ENCODE results near the gene TBC1D14.
"Not testable (repeated sequence)": the region's sequence is repeated elsewhere in the genome, so short reads cannot be mapped to it uniquely, and the experiment has no call there.

Gene TBC1D14

DNA sequence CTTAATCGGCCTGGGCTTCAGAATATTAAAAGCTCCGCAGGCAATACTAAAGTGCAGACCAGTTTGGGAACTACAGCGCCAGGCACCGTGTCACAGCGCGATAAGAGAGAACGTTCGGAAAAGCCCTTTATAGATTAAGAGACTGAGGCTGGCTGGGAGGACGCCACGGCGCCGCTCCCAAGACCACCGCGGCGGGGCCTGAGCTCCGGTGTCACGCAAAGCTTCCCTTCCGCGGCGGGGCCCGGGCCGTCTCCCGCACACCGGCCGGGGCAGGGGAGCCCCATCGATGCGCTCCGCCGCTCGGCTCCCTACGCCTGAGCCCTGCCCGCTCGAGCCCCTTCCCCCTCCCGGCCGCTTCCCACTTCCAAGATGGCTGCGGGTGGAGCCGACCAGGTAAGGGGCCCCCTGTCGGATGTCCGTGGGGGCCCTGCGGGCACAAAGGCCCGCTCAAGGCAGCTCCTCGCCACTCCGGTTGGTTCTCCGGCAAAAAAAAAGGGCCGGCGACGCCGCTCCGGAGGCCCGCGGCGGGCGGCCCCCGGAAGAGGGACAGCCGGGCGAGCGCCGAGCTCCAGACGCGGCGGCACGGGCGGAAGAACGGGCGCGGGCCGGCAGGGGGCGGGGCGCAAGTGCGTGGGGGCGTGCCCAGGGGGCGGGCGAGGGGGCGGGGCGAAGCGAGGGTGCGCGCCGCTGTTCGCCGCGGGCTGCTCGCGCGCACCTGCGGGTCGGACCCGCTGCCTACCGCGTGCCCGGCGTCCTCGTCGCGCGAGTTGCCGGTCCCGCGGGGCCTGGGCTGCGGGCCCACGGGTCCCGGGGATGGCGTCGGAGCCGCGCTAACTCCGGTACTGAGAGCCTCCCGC lies at the start of gene TBC1D14:
Gene TBC1D14, plus strand, starts transcription at position 714 of the 857 bp plus-strand sequence. CDS start 13,564 bp downstream, outside the sequence.
- DNase-seq = peak; percentile 89

GRCh38 chr4:6868386-6868785 lies 41.2 kb upstream of the TBC1D14 start:
- no peak for DNase-seq

GRCh38 chr4:6869944-6870343 lies 39.7 kb upstream of the TBC1D14 start:
- DNase-seq = no peak

GRCh38 chr4:6873291-6873690 lies 36.3 kb upstream of the TBC1D14 start:
- DNase-seq = no peak

GRCh38 chr4:6873792-6874461 lies 35.7 kb upstream of the TBC1D14 start:
- DNase-seq = peak; percentile 79

- no peak for DNase-seq
Measured at GRCh38 chr4:6874981-6875380, 34.6 kb upstream of the TBC1D14 start.

GRCh38 chr4:6875431-6875831 lies 34.2 kb upstream of the TBC1D14 start:
- DNase-seq = peak; percentile 25

DNA sequence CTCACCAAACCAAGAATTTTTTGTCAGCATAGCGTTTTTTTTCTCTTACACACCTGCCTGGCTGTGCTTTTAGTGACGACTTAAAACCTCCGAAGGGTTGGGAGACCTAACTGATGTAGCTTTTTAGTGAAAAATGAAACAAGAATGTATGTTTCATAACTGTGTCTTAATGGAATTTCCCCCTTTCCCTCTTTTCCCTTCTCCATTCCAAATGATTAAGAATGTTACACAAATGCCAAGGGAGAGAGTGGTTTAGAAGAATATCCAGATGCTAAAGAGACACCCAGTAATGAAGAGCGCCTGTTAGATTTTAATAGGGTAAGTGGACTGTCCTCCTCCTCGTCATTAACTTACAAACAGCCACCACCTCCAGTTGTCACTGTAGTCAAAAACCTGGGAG lies 33.2 kb upstream of the TBC1D14 start:
- DNase-seq = no peak

- DNase-seq = no peak
Measured at GRCh38 chr4:6877067-6877466, 32.6 kb upstream of the TBC1D14 start.

- DNase-seq = no peak
Measured at GRCh38 chr4:6878451-6879059, 31.1 kb upstream of the TBC1D14 start.

DNA sequence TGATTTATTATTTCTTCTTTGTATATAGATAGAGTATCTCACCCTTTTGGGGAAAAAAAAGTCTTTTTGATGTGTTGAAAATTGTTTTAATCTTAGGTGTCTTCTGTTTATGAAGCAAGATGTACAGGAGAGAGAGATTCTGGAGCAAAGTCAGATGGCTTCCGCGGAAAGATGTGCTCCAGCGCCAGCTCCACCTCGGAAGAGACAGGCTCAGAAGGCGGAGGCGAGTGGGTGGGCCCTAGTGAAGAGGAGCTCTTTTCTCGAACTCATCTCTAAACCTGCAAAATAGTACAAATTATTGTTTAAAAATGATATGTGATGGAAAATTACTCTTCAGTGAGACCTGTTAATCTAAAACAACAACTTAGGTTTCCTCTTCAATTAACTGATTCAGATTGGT lies 28.9 kb upstream of the TBC1D14 start:
- DNase-seq = no peak

- DNase-seq = no peak
Measured at GRCh38 chr4:6881908-6882307, 27.7 kb upstream of the TBC1D14 start.

GRCh38 chr4:6884341-6884870 lies 25.2 kb upstream of the TBC1D14 start:
- DNase-seq = no peak

- peak; percentile 36 for DNase-seq
Measured at GRCh38 chr4:6885953-6886557, 23.6 kb upstream of the TBC1D14 start.

DNA sequence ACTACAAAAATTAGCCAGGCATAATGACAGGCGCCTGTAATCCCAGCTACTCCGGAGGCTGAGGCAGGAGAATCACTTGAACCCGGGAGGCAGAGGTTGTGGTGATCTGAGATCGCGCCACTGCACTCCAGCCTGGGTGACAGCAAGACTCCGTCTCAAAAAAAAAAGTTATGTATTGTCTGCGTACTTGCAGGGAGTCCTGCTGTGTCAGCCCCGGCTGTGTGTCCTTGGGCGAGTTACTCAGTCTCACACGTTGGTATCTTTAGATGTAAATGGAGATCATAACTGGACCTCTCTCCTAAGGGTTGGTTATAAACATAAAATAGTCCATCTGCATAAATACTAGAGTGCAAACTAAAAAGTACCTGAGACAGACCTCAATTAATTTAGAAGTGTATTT lies 22.7 kb upstream of the TBC1D14 start:
- no peak for DNase-seq

- DNase-seq = no peak
Measured at GRCh38 chr4:6887591-6888371, 21.8 kb upstream of the TBC1D14 start.

DNA sequence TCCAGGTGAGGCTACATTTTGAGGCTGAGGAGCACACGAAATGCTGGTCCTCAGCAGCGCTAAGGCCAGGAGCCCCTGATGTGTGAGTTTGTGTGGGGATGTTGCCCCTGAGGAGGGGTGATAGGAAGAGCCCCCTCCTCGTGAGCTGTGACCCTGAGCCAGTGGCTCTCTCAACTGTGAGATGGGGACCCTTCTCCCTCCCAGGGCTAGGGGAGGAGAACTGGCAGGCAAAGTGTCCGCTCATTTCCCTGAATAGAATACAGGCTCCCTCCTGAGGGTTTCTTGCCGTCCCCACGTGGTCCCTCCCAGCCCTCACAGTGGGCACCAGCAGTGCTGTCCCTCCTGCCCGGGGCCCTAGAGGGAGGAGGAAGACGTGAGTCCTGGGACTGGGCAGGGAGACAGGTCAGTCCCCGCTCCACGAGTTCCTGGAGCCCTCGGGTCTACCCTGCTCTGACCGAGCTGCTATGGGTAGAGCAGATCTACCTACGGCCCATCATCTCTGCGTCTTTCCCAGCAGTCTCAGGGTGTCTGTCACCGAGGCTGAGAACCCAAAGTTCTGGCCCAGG lies 21.0 kb upstream of the TBC1D14 start:
- no peak for DNase-seq

DNA sequence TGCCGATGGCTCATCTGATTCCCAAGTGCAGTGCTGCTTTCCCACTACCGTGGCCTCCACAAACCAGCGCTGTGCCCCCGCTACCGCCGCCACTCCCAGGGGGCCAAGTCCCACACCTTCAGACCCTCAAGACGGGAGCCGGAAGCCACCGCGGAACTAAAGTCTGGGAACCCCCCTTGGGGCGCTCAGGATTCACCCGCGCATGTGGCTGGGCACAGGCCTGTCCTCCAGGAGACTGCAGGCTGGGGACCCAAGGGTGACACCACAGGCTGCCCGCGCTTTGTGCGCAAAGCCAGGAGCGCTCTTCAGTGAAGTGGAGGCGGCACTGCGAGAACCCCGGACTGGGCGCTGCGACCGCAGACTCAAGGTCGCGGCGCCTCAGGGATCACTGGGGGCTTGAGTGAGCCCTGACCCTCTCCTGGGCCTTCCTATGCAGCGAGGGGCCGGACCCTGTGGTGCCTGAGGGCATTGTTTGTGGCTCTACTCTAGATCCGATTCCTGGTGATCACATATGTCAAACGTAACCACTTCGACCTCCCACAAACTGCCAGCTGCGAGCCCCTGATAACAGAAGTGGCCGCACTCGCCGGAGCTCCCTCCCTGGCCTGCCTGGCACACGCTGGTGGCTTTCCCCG lies 20.4 kb upstream of the TBC1D14 start:
- no peak for DNase-seq

DNA sequence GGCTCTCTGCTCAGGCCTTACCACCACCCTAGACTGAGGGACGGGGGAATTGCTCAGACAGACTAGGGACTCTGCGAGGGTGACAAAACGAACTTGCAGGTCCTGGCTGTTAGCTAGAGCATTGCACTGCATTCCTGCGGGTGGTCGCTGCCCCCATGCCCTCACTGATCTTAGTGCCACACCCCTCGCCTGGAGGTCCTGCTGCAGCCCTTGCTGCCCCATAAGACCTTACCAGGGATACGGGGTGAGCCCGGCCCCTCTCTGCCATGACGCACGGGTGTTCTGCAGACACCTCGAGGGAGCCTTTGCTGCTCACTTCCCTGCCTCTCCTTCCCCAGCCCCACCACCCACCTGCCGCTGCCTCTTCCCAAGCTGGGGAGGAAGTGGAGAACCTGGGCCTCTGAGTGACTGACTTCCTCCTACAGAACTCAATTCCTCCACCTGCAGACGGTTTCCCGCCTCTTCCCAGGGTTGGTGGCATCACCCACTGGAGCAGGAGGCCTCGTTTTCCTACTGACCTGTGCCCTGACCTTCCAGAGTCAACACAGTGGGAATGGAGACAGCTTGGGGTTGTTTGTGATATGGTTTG lies 19.8 kb upstream of the TBC1D14 start:
- DNase-seq = no peak

DNA sequence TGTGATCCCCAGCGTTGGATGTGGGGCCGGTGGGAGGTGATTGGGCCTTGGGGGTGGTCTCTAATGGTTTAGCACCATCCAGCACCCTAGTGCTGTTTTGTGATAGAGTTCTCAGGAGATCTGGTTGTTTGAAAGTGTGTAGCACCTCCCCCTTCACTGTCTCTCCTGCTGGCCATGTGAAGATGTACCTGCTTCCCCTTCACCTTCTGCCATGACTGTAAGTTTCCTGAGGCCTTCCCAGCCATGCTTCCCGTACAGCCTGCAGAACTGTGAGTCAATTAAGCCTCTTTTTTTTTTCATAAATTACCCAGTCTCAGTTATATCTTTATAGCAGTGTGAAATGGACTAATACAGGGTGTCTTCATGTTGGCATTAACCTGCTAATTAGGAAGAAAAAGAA lies 19.3 kb upstream of the TBC1D14 start:
- DNase-seq = no peak

- not testable (repeated sequence) for DNase-seq
Measured at GRCh38 chr4:6890971-6891370, 18.7 kb upstream of the TBC1D14 start.
